Glomerular visceral epithelial cell (primary cell): ENCODE results near the gene PRKRA.
A peak's percentile ranks its signal among the peaks of the same experiment; 100 is the strongest.
"Not testable (repeated sequence)": the region's sequence is repeated elsewhere in the genome, so short reads cannot be mapped to it uniquely, and the experiment has no call there.

Experiments
- DNase-seq: peaks from one replicate; pipeline ENCODE4 v3.0.0-alpha.2; 2016; ENCODE audit errors: extremely low spot score

PRKRA gene

DNA sequence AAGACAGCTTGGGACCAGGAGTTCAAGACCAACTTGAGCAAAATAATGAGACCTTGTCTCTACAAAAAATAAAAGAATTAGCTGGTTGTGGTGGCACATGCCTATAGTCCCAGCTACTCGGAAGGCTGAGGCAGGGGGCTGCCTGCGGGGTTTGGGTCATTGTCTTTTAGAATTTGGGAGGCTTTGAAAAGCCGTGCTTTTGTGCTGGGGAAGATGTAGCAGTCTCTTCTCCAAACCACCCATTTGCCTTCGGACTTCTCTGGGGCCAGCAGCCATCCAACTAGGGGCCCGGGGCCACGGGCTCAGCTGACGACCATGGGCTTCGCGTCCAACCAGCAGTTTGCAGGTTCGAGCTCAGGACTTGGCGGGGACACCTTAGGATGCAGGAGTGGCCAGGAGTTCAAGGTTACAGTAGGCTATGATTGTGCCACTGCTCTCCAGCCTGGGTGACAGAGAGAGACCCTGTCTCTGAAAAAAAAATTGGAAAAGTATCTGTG, 6.5 kb upstream of the PRKRA start:
- no peak for DNase-seq

- DNase-seq: peak; percentile 80
Measured at GRCh38 chr2:178455947-178456346, 5.0 kb upstream of the PRKRA start.

DNA sequence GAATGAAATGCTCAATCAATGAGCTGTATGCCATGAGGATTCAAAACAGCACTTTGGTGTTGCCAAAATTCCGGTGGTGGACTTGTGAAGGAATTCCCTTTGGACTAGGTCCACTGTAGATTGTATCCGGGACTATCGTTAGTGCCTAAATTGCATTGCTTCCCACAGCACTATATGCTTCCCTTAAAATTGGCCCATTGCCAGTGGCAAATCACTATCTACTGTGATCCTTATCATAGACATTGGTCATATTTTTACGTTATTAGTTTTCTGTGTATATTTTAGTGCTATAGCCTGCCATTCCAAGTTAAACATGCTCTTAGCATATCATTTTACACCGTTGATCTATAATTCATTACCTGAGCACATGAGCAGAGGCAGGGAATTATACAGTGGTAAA, 1.9 kb upstream of the PRKRA start:
- DNase-seq: no peak

GRCh38 chr2:178452334-178452733, 1.4 kb upstream of the PRKRA start:
- DNase-seq: no peak

DNA sequence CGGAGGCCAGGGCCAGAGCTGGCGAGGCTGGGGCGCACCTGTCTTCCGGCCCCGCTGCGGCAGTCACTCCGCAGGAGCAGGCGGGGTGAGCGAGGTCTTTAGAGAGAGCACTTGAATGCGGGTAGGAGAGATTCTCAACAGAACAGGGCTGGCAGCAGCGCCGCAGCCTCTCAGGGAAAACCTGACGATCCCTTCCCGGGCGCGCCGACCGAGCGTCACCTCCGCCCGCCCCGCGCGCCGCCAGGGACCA, 526 bp downstream of the PRKRA start:
- no peak for DNase-seq

- no peak for DNase-seq
Measured at GRCh38 chr2:178449700-178450523, 1.1 kb downstream of the PRKRA start.

DNA sequence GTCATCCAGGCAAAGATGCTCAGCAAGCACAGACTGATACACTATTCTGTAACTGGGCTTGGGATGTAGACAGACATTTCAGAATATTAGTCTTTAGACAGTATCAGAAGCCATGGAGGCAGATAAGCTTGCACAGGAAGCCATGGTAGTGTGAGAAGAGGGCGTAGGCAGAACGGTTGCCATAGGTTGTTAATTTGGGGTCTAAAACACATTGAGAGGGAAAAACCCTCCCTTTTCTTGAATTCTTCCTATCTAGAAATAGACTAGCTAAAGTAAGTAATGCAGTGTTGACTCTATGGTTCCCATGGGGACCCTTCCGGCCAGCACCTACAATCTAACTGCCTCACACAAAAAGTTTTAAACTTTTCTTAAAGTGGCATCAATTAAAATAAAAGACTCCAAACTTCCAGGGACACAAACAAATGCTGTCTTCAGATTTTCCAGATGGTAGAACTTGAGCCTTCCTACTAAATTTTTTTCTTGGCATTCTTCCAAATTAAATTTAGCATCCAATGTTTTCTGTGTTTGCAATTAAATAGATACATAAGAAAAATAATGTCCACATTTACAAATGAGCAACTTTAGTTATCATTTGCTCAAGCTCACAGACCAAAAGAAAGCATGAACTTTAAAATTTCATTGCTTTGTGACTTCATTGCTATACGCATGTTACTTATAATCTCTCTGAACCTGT, 1.9 kb downstream of the PRKRA start:
- no peak for DNase-seq

DNA sequence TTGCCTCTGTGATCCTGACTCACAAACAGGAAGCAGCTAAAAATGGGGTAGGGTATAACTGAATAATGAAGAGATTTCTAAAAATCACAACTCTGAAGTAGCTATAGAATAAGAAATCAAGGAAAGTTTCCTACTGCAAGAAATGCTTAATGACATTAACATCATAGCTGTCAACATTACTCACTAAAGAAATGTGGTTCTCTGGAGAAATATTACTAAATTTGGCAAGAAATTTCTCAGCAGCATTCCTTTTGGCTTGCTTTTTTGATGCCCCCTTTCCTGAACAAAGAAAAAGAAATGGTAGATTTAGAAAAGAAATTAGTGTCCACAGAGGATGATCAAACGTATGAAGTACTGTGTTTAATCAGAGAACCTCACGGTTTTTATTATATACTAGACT, 9.5 kb downstream of the PRKRA start:
- no peak for DNase-seq

GRCh38 chr2:178436662-178437061, 14.3 kb downstream of the PRKRA start:
- DNase-seq: no peak

DNA sequence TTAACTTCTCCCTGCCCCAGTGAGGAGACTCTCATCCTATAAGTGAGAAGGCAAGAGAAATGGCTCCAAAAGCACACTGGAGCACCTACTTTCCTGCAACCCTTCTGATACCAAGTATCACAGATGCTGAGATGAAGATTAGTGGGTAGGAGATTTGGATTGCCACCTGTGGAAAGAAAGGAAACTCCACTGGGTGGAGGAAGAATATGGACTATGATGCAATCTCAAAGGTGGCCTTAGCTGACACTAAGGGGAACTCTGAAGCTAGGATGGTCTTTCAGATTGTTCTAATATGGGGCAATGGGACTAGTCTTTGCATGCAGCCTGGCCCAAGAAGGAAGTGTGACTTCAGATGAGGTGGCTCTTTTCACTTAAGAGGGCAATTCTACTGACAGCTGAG, 21.6 kb downstream of the PRKRA start:
- no peak for DNase-seq

DNA sequence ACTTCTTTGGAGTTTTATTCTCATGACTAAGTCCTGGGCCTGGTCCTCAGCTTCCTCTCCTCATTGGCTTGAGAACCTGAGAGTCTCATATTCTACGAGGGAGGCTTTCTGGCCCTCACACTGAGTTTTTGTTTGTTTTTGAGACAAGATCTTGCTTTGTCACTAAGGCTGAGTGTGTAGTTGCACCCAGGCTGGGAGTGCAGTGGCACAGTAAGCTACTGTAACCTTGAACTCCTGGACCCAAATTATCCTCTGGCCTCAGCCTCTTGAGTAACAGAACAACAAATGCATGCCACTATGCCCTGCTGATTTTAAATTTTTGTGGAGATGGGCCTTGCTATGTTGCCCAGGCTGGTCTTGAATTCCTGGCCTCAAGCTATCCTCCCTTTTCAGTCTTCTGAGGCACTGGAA, 22.6 kb downstream of the PRKRA start:
- no peak for DNase-seq

DNA sequence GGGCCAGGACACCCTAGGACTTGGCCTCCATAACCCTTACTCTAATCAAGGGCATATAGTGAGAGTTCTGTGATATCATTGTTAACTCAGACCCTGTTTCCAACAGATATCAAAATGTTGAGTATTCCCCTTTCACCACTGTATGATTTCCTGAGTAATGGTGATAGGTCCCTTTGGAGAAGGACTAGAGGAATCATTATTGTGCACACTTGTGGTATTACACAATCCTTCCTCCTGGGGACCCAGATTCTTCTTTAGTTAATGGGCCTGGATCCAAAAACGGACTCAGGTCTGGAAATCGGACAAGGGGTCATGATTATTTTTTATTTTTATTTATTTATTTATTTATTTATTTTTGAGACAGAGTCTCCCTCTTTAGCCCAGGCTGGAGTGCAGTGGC, 23.5 kb downstream of the PRKRA start:
- no peak for DNase-seq

GRCh38 chr2:178426388-178426787, 24.6 kb downstream of the PRKRA start:
- DNase-seq: no peak

- no peak for DNase-seq
Measured at GRCh38 chr2:178425255-178425827, 25.6 kb downstream of the PRKRA start.

- not testable (repeated sequence) for DNase-seq
Measured at GRCh38 chr2:178423746-178424145, 27.2 kb downstream of the PRKRA start.

GRCh38 chr2:178422097-178422496, 28.9 kb downstream of the PRKRA start:
- no peak for DNase-seq

- DNase-seq: no peak
Measured at GRCh38 chr2:178420463-178420999, 30.4 kb downstream of the PRKRA start.

DNA sequence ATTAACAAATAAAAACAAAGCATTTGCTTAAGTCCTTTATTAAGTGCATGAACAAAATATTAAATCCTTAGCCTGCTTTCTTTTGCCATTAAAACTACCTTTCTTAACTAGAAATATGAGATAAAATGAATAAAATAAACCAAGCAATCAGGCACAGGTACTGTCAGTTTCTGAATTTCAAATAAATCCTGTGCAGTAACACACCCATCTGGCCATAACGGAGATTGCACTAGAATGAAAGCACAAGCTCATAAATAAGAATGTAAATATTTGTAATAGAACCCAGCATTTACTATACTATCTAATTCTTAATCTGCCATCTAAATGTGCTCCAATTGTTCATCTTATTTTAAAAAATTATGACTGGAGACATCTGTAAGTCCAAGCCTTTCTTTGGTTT, 31.9 kb downstream of the PRKRA start:
- no peak for DNase-seq

GRCh38 chr2:178418426-178418825, 32.5 kb downstream of the PRKRA start:
- DNase-seq: no peak

DNA sequence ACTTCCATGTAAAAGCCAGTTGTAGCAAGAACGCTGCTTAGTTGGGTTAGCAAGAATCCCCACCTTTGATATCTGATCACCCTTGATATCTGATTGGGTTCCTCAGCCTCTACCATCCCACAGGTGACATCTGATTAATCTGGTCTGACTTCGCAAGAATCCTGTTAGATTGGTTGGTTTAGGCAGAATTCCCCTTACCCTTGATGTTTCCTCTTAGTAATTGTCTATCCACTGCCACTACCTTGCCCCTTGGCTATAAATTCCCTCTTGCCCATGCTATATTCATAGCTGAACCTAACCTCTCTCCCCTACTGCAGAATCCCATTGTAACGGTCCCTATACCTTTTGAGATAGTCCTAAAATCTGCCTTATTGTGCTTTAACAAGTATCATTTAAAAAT, 33.1 kb downstream of the PRKRA start:
- no peak for DNase-seq

GRCh38 chr2:178415979-178416378, 35.0 kb downstream of the PRKRA start:
- no peak for DNase-seq

GRCh38 chr2:178414266-178415247, 36.4 kb downstream of the PRKRA start:
- DNase-seq: peak; percentile 97
